ENCODE measurements around the gene FGGY.
A peak's percentile ranks its signal among the peaks of the same experiment; 100 is the strongest.
"Not testable (repeated sequence)": the region's sequence is repeated elsewhere in the genome, so short reads cannot be mapped to it uniquely, and the experiment has no call there.

Gene FGGY

GRCh38 chr1:59556398-59556797 is 259.5 kb downstream of the FGGY start:
- no peak for DNase-seq (ENCODE audit: low read depth, low spot score)
- H3K27ac ChIP-seq = no peak overlapping the region

- H3K27ac ChIP-seq = no peak overlapping the region
- DNase-seq (ENCODE audit: low read depth, low spot score) = no peak
These were observed 260.1 kb downstream of the FGGY start for GRCh38 chr1:59556802-59557548.

GRCh38 chr1:59557549-59557885 is 260.6 kb downstream of the FGGY start:
- no peak for DNase-seq (ENCODE audit: low read depth, low spot score)
- H3K27ac ChIP-seq = no peak overlapping the region

- DNase-seq (ENCODE audit: low read depth, low spot score); H3K27ac ChIP-seq: not testable (repeated sequence)
These were observed 261.7 kb downstream of the FGGY start for GRCh38 chr1:59558580-59558979.

GRCh38 chr1:59560807-59561450 is 264.0 kb downstream of the FGGY start:
- no peak overlapping the region for H3K27ac ChIP-seq
- no peak for DNase-seq (ENCODE audit: low read depth, low spot score)

GRCh38 chr1:59561796-59562195 is 264.9 kb downstream of the FGGY start:
- H3K27ac ChIP-seq = no peak overlapping the region
- DNase-seq (ENCODE audit: low read depth, low spot score) = no peak

- H3K27ac ChIP-seq = no peak overlapping the region
- DNase-seq (ENCODE audit: low read depth, low spot score) = no peak
These were observed 267.4 kb downstream of the FGGY start for GRCh38 chr1:59564192-59564891.

GRCh38 chr1:59565611-59566410 is 268.9 kb downstream of the FGGY start:
- no peak for DNase-seq (ENCODE audit: low read depth, low spot score)
- no peak overlapping the region for H3K27ac ChIP-seq

GRCh38 chr1:59568158-59568935 is 271.5 kb downstream of the FGGY start:
- no peak for DNase-seq (ENCODE audit: low read depth, low spot score)
- H3K27ac ChIP-seq = no peak overlapping the region

- DNase-seq (ENCODE audit: low read depth, low spot score) = no peak
- H3K27ac ChIP-seq = no peak overlapping the region
These were observed 272.3 kb downstream of the FGGY start for GRCh38 chr1:59569198-59569597.

- DNase-seq (ENCODE audit: low read depth, low spot score) = no peak
- H3K27ac ChIP-seq = no peak overlapping the region
These were observed 273.6 kb downstream of the FGGY start for GRCh38 chr1:59570524-59570923.

- no peak for DNase-seq (ENCODE audit: low read depth, low spot score)
- H3K27ac ChIP-seq = no peak overlapping the region
These were observed 277.2 kb downstream of the FGGY start for GRCh38 chr1:59574085-59574484.

GRCh38 chr1:59577774-59578173 is 280.9 kb downstream of the FGGY start:
- H3K27ac ChIP-seq = no peak overlapping the region
- DNase-seq (ENCODE audit: low read depth, low spot score) = no peak

- no peak for DNase-seq (ENCODE audit: low read depth, low spot score)
- no peak overlapping the region for H3K27ac ChIP-seq
These were observed 282.3 kb downstream of the FGGY start for GRCh38 chr1:59579222-59579621.

- DNase-seq (ENCODE audit: low read depth, low spot score) = no peak
- H3K27ac ChIP-seq = no peak overlapping the region
These were observed 283.4 kb downstream of the FGGY start for GRCh38 chr1:59580257-59580656.

GRCh38 chr1:59592410-59592809 is 295.5 kb downstream of the FGGY start:
- not testable (repeated sequence) for DNase-seq (ENCODE audit: low read depth, low spot score)

GRCh38 chr1:59592924-59593323 is 296.0 kb downstream of the FGGY start:
- H3K27ac ChIP-seq = no peak overlapping the region
- DNase-seq (ENCODE audit: low read depth, low spot score) = no peak

More at GRCh38 chr1:59592410-59592809, 295.5 kb downstream of the FGGY start:
- not testable (repeated sequence) for H3K27ac ChIP-seq

- no peak overlapping the region for H3K27ac ChIP-seq
- DNase-seq (ENCODE audit: low read depth, low spot score) = no peak
These were observed 297.2 kb downstream of the FGGY start for GRCh38 chr1:59593798-59594790.

GRCh38 chr1:59595774-59596173 is 298.9 kb downstream of the FGGY start:
- peak; percentile 20 for DNase-seq (ENCODE audit: low read depth, low spot score)
- H3K27ac ChIP-seq = peak overlapping the region; percentile 94

Measured in epithelial cell of prostate (primary cell).